Jurkat, Clone E6-1 (cell line): ENCODE results near the gene IL1B.
A peak's percentile ranks its signal among the peaks of the same experiment; 100 is the strongest.

Experiments
- DNase-seq: peaks from one replicate; pipeline ENCODE4 v3.0.0-alpha.2; 2011; ENCODE audit warnings: low read depth, low spot score
- H3K4me3 ChIP-seq: 2 replicates; pipeline ENCODE4 v1.5.1; 2011; ENCODE audit warnings: mild to moderate bottlenecking, low read length, control low read depth, moderate library complexity

Gene IL1B

GRCh38 chr2:112831513-112831845 lies 5.1 kb downstream of the IL1B start:
- no peak overlapping the region for H3K4me3 ChIP-seq
- DNase-seq: no peak

- no peak overlapping the region for H3K4me3 ChIP-seq
- DNase-seq: no peak
Observed at GRCh38 chr2:112830682-112831512, 5.7 kb downstream of the IL1B start.

GRCh38 chr2:112829961-112830681 lies 6.5 kb downstream of the IL1B start:
- no peak overlapping the region for H3K4me3 ChIP-seq
- no peak for DNase-seq

GRCh38 chr2:112829101-112829960 lies 7.2 kb downstream of the IL1B start:
- H3K4me3 ChIP-seq: no peak overlapping the region
- DNase-seq: no peak

GRCh38 chr2:112828251-112828691 lies 8.3 kb downstream of the IL1B start:
- H3K4me3 ChIP-seq: no peak overlapping the region
- no peak for DNase-seq

- no peak for DNase-seq
- no peak overlapping the region for H3K4me3 ChIP-seq
Observed at GRCh38 chr2:112827604-112828185, 8.9 kb downstream of the IL1B start.

- DNase-seq: no peak
Observed at GRCh38 chr2:112827009-112827408, 9.6 kb downstream of the IL1B start.

GRCh38 chr2:112825706-112826105 lies 10.9 kb downstream of the IL1B start:
- DNase-seq: no peak
- H3K4me3 ChIP-seq: no peak overlapping the region

More at GRCh38 chr2:112827009-112827408, 9.6 kb downstream of the IL1B start:
- no peak overlapping the region for H3K4me3 ChIP-seq

GRCh38 chr2:112824694-112825085 lies 11.9 kb downstream of the IL1B start:
- DNase-seq: no peak

GRCh38 chr2:112821682-112822081 lies 14.9 kb downstream of the IL1B start:
- H3K4me3 ChIP-seq: no peak overlapping the region
- DNase-seq: peak; percentile 34

More at GRCh38 chr2:112824694-112825085, 11.9 kb downstream of the IL1B start:
- H3K4me3 ChIP-seq: no peak overlapping the region

- DNase-seq: no peak
- no peak overlapping the region for H3K4me3 ChIP-seq
Observed at GRCh38 chr2:112821142-112821541, 15.4 kb downstream of the IL1B start.

- H3K4me3 ChIP-seq: no peak overlapping the region
- no peak for DNase-seq
Observed at GRCh38 chr2:112820343-112820742, 16.2 kb downstream of the IL1B start.

GRCh38 chr2:112819081-112819480 lies 17.5 kb downstream of the IL1B start:
- no peak overlapping the region for H3K4me3 ChIP-seq
- no peak for DNase-seq

- DNase-seq: no peak
- H3K4me3 ChIP-seq: no peak overlapping the region
Observed at GRCh38 chr2:112818094-112818902, 18.3 kb downstream of the IL1B start.

- no peak overlapping the region for H3K4me3 ChIP-seq
- DNase-seq: no peak
Observed at GRCh38 chr2:112817082-112817689, 19.4 kb downstream of the IL1B start.

- H3K4me3 ChIP-seq: no peak overlapping the region
- DNase-seq: no peak
Observed at GRCh38 chr2:112814278-112814677, 22.3 kb downstream of the IL1B start.

- DNase-seq: no peak
- H3K4me3 ChIP-seq: no peak overlapping the region
Observed at GRCh38 chr2:112813280-112813966, 23.2 kb downstream of the IL1B start.
